NCI-H69 (cell line): ENCODE measurements around the gene CNOT3.
"Not testable (repeated sequence)": the region's sequence is repeated elsewhere in the genome, so short reads cannot be mapped to it uniquely, and the experiment has no call there.

Source experiments
- DNase-seq: peaks from one replicate; lab custom pipeline; 2025; lab: John Stamatoyannopoulos, UW

Gene CNOT3

GRCh38 chr19:54137699-54138488, at the start of gene CNOT3:
Gene CNOT3, plus strand, starts transcription at chr19:54137762. Its CDS starts 5,217 bp downstream, at chr19:54142979.
- peak; percentile 44 for DNase-seq

- DNase-seq = no peak
Measured at GRCh38 chr19:54094426-54095000, 43.0 kb upstream of the CNOT3 start.

GRCh38 chr19:54095136-54095858, 42.3 kb upstream of the CNOT3 start:
- DNase-seq = no peak

- DNase-seq = peak; percentile 67
Measured at GRCh38 chr19:54095859-54096616, 41.5 kb upstream of the CNOT3 start.

- DNase-seq = peak; percentile 25
Measured at GRCh38 chr19:54096617-54097106, 40.9 kb upstream of the CNOT3 start.

GRCh38 chr19:54099190-54099902, 38.2 kb upstream of the CNOT3 start:
- no peak for DNase-seq

GRCh38 chr19:54099903-54100255, 37.7 kb upstream of the CNOT3 start:
- DNase-seq = not testable (repeated sequence)

GRCh38 chr19:54100561-54100960, 37.0 kb upstream of the CNOT3 start, which contains the start of gene OSCAR:
Gene OSCAR, minus strand, starts transcription at chr19:54100803. Its CDS starts 11 bp downstream, at chr19:54100792.
- DNase-seq = no peak

GRCh38 chr19:54102421-54103169, 35.0 kb upstream of the CNOT3 start, which contains the start of gene NDUFA3:
Gene NDUFA3, plus strand, starts transcription at chr19:54102855. Its CDS starts 24 bp downstream, at chr19:54102879.
- peak; percentile 99 for DNase-seq

- no peak for DNase-seq
Measured at GRCh38 chr19:54104998-54105715, 32.4 kb upstream of the CNOT3 start.

GRCh38 chr19:54105796-54106195, 31.8 kb upstream of the CNOT3 start:
- no peak for DNase-seq

GRCh38 chr19:54106716-54107115, 30.8 kb upstream of the CNOT3 start:
- DNase-seq = no peak

GRCh38 chr19:54107876-54108490, 29.6 kb upstream of the CNOT3 start:
- DNase-seq = no peak

GRCh38 chr19:54108496-54108895, 29.1 kb upstream of the CNOT3 start:
- DNase-seq = no peak

GRCh38 chr19:54109651-54110050, 27.9 kb upstream of the CNOT3 start:
- no peak for DNase-seq

- peak; percentile 24 for DNase-seq
Measured at GRCh38 chr19:54114340-54115108, 23.0 kb upstream of the CNOT3 start.

GRCh38 chr19:54115109-54116063, 22.2 kb upstream of the CNOT3 start, which contains the start of the genes PRPF31 and TFPT:
Gene PRPF31, plus strand, starts transcription at chr19:54115754. Its CDS starts 2,525 bp downstream, at chr19:54118279.
Gene TFPT, minus strand, starts transcription at chr19:54115657. Its CDS starts 388 bp downstream, at chr19:54115269.
- DNase-seq = peak; percentile 99
